ENCODE data around the gene C19orf73. TPM values are rescaled to one million over a fixed set of nuclear protein-coding genes. Genes with fewer than 3 reads are reported as not detected.
A peak's percentile ranks its signal among the peaks of the same experiment; 100 is the strongest.

Gene C19orf73
- total RNA-seq, 4 donors from 2014 or later = 0.83 to 3.3 (median 1.9) TPM

DNA sequence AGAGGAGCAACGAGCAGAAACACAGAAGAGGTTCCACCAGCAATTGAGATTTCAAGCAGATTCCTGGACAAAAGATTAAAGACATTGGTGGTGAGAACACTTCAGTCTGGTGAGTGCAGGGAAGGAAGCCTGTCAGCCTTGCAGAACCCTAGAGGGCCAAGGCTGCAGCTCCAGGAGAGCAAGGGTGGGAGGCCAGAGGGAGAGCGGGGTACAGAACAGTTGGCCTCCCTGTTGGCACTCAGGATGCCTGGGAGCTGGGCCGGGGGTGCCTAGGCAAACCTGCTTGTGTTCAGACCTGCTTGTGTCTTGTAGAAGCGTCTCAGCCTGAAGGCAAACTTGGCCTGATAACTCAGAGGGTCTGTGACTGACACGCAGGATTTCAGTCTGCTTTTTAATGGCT is 9.9 kb downstream of the C19orf73 start:
- DNase-seq (ENCODE audit: extremely low spot score) = no peak
- H3K9me3 ChIP-seq = no peaks in the 10 kb centered on the region
- no peak overlapping the region for H3K4me3 ChIP-seq
- H3K27ac ChIP-seq (replicated peaks in 1 of 4) = no peak overlapping the region
- H3K27me3 ChIP-seq = no peaks in the 10 kb centered on the region
- intact Hi-C loops (cut with DNase I) = no loop called here
- peaks cover 18 to 33% (median 20%) of the 10 kb centered on the region in 4 donors for H3K4me1 ChIP-seq
- TF ChIP-seq POLR2A (IDR thresholded peaks at IDR 0.05; ENCODE audit: low read depth) (no peak), POLR2AphosphoS5 (IDR thresholded peaks at IDR 0.05) (no peak), EP300 (IDR thresholded peaks at IDR 0.05) (no peak)
- TF ChIP-seq, protein P1, sequence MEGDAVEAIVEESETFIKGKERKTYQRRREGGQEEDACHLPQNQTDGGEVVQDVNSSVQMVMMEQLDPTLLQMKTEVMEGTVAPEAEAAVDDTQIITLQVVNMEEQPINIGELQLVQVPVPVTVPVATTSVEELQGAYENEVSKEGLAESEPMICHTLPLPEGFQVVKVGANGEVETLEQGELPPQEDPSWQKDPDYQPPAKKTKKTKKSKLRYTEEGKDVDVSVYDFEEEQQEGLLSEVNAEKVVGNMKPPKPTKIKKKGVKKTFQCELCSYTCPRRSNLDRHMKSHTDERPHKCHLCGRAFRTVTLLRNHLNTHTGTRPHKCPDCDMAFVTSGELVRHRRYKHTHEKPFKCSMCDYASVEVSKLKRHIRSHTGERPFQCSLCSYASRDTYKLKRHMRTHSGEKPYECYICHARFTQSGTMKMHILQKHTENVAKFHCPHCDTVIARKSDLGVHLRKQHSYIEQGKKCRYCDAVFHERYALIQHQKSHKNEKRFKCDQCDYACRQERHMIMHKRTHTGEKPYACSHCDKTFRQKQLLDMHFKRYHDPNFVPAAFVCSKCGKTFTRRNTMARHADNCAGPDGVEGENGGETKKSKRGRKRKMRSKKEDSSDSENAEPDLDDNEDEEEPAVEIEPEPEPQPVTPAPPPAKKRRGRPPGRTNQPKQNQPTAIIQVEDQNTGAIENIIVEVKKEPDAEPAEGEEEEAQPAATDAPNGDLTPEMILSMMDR (IDR thresholded peaks at IDR 0.05) = no peak
- H3K36me3 ChIP-seq = peaks cover 47 to 52% (median 52%) of the 10 kb centered on the region in 4 donors
- 70% methylated on average over 5 of the region's 5 CpGs for WGBS

DNA sequence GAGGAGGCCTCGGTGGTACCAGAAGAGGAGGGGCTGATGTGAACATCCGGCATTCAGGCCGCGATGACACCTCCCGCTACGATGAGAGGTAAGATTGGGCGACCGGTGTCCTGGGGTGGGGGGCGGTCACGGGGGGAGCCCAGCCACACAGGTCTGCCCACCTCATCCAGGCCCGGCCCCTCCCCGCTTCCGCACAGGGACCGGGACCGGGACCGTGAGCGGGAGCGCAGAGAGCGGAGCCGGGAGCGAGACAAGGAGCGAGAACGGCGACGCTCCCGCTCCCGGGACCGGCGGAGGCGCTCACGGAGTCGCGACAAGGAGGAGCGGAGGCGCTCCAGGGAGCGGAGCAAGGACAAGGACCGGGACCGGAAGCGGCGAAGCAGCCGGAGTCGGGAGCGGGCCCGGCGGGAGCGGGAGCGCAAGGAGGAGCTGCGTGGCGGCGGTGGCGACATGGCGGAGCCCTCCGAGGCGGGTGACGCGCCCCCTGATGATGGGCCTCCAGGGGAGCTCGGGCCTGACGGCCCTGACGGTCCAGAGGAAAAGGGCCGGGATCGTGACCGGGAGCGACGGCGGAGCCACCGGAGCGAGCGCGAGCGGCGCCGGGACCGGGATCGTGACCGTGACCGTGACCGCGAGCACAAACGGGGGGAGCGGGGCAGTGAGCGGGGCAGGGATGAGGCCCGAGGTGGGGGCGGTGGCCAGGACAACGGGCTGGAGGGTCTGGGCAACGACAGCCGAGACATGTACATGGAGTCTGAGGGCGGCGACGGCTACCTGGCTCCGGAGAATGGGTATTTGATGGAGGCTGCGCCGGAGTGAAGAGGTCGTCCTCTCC is 11.1 kb downstream of the C19orf73 start:
- peaks cover 10 to 22% (median 14%) of the 10 kb centered on the region in 4 donors for H3K4me1 ChIP-seq
- intact Hi-C loops (cut with DNase I) = no loop called here
- WGBS = 93% methylated on average over 92 of the region's 93 CpGs
- no peak for TF ChIP-seq POLR2AphosphoS5 (IDR thresholded peaks at IDR 0.05)
- no peak for TF ChIP-seq EP300 (IDR thresholded peaks at IDR 0.05)
- no peak for TF ChIP-seq POLR2A (IDR thresholded peaks at IDR 0.05; ENCODE audit: low read depth)
- TF ChIP-seq, protein P1 (IDR thresholded peaks at IDR 0.05) = no peak
- no peaks in the 10 kb centered on the region for H3K27me3 ChIP-seq
- H3K36me3 ChIP-seq = peaks cover 57 to 64% (median 64%) of the 10 kb centered on the region in 4 donors
- H3K9me3 ChIP-seq = no peaks in the 10 kb centered on the region
- DNase-seq (ENCODE audit: extremely low spot score) = no peak
- no peak overlapping the region for H3K4me3 ChIP-seq
- no peak overlapping the region for H3K27ac ChIP-seq (replicated peaks in 1 of 4)

DNA sequence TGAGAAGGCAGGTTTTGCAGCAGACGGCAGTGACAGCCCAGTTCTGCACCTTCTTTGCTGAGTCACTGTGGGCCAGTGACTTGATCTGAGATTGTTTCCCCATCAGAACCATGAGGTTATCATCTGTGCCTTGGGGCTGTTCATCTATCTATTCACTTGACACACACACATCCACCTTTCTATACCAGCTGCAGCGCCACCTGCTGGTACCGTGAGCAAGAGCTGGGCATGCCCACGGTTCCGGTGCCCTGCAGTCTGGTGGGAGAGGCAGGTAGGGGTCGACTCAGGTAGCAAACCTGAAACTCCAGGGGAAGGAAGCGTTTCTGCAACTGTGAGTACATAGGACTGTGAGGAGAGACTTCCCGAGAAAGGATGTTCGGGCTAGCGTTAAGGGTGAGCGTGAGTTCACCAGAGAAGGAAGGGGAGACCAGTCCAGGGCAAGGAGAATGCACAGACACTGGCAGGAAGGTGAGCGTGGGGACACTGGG is 12.3 kb downstream of the C19orf73 start:
- intact Hi-C loops (cut with DNase I) = no loop called here
- DNase-seq (ENCODE audit: extremely low spot score) = no peak
- Histone ChIP-seq H3K4me3 (no peak overlapping the region), H3K9me3 (no peaks in the 10 kb centered on the region), H3K27me3 (no peaks in the 10 kb centered on the region), H3K27ac (replicated peaks in 1 of 4) (no peak overlapping the region), H3K36me3 (peaks cover 68 to 76% (median 75%) of the 10 kb centered on the region in 4 donors), H3K4me1 (peaks cover 10 to 22% (median 14%) of the 10 kb centered on the region in 4 donors)
- WGBS = 62% methylated on average over 12 of the region's 12 CpGs
- no peak for TF ChIP-seq EP300 (IDR thresholded peaks at IDR 0.05)
- TF ChIP-seq, protein P1 (IDR thresholded peaks at IDR 0.05) = peak; percentile 66 to 83 (median 68)

DNA sequence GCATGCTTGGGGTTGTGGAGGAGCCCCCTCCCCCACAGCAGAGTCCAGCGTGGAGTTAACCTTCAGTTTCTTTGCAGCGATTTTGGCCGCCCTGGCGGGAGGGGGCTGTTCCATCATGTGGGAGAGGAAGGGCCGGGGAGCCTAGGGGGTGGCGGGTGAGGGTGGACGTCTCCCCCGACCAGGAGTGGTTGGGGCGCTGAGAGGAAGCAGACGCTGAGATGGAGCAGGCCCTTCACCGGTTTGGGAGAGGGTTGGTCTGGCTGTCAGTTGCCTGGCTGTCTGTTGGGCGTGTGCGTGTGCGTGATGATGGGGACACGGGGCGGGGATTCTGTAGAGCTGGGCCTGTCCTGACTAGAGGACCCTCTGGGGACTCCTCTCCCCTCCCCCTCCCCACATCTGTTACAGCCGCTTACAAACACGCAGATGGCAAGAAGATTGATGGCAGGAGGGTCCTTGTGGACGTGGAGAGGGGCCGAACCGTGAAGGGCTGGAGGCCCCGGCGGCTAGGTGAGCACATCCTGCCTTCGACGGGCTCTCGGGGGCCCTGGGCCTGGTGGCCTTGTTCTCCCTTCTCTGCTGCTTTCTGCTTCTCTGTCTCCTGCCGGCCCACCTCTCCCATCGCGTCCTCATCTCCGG is 14.6 kb downstream of the C19orf73 start:
- no peak overlapping the region for H3K27ac ChIP-seq (replicated peaks in 1 of 4)
- intact Hi-C loops (cut with DNase I) = no loop called here
- WGBS = 72% methylated on average over 29 of the region's 30 CpGs
- peaks cover 85 to 99% (median 98%) of the 10 kb centered on the region in 4 donors for H3K36me3 ChIP-seq
- TF ChIP-seq POLR2AphosphoS5 (IDR thresholded peaks at IDR 0.05) (no peak), EP300 (IDR thresholded peaks at IDR 0.05) (no peak), POLR2A (IDR thresholded peaks at IDR 0.05; ENCODE audit: low read depth) (no peak)
- TF ChIP-seq, protein P1 (IDR thresholded peaks at IDR 0.05) = no peak
- H3K27me3 ChIP-seq = no peaks in the 10 kb centered on the region
- H3K9me3 ChIP-seq = no peaks in the 10 kb centered on the region
- peaks cover 0 to 9% (median 2%) of the 10 kb centered on the region in 4 donors for H3K4me1 ChIP-seq
- DNase-seq (ENCODE audit: extremely low spot score) = no peak
- no peak overlapping the region for H3K4me3 ChIP-seq

Measured in esophagus muscularis mucosa (tissue), 4 donors.